ENCODE measurements around the gene SMTNL1. TPM values are rescaled to one million over a fixed set of nuclear protein-coding genes. Genes with fewer than 3 reads are reported as not detected.

Gene SMTNL1
- total and polyA plus RNA-seq, 9 of the 15 experiments (the other 6 are each of a cell fraction or from before 2014, with no cell fraction given), result not detected

DNA sequence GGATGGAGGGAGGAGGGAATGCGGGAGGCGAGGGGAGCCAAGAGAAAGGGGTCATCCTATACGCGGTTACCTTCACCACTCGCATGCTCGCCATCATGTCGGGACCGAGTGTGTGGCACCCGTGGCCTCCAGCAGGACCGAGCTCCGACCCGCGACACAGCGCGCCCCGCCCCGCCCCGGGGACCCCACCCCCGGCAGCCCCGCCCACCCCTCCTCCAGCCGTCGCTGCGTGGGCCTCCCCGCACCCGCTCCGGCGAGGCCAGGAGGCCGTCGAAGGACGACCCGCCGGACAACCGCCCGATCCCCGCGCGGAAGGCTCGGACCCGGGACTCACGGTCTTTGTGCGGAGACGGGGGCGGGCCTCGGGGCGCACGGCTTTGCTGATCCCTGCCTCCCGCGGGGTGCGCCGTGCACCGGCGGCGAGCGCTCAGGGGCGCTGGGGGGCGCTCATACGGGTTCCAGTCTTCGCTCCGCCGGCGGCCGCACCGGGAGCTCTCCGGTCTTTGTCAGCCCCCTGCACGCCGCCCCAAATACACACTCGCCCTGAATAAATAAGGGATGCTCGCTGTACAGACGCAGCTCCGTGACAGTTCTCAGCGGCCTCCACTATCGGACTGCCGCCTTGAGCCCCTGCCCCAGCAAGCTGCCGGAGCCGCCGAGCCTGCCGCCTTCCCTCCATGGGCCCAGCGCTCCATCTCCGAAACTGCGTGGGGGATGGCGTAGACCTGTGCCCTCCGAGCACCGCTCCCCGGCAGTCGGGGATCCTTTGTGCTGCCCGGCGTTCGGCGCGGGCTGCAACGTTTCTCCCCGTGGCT lies 30.3 kb downstream of the SMTNL1 start, which contains the start of gene UBE2L6 (continued):
- TF ChIP-seq NCOR1 (IDR thresholded peaks at IDR 0.05) (no peak), ILF3 (IDR thresholded peaks at IDR 0.05; ENCODE audit: borderline replicate concordance) (no peak), HEY1 (CRISPR knock-in tag; IDR thresholded peaks at IDR 0.05; ENCODE audit: borderline replicate concordance) (no peak), BACH1 (tag; IDR thresholded peaks at IDR 0.05) (no peak), BMI1 (IDR thresholded peaks at IDR 0.05; ENCODE audit: low read length) (no peak), BRD4 (IDR thresholded peaks at IDR 0.05) (no peak), SMAD2 (IDR thresholded peaks at IDR 0.05; ENCODE audit: low read depth, low read length) (no peak), MAZ (CRISPR knock-in tag; conservative IDR thresholded peaks at IDR 0.05 in 1 of 2, IDR thresholded peaks at IDR 0.05 in 1 of 2) (peak; percentile 73 to 76; a peak in 3 of 4 replicates), ZNF239 (CRISPR knock-in tag; IDR thresholded peaks at IDR 0.05) (no peak), NCOA4 (IDR thresholded peaks at IDR 0.05; ENCODE audit: partially characterized antibody) (no peak), LARP7 (IDR thresholded peaks at IDR 0.05) (no peak), CC2D1A (IDR thresholded peaks at IDR 0.05) (no peak), KDM4B (IDR thresholded peaks at IDR 0.05; ENCODE audit: borderline replicate concordance in 2 of 2, low read depth in 1 of 2) (peak in 1 of 2 experiments; percentile 15; a peak in 1 of 4 replicates), NFE2L1 (tag; IDR thresholded peaks at IDR 0.05; ENCODE audit: borderline replicate concordance, low read depth) (no peak), SMARCA5 (IDR thresholded peaks at IDR 0.05) (peak; percentile 73; the same call in 1 of the 2 replicates), SAFB (IDR thresholded peaks at IDR 0.05; ENCODE audit: borderline replicate concordance, low read depth, low read length) (no peak), EGR1 (conservative IDR thresholded peaks at IDR 0.05) (peak; percentile 59), ZNF133 (CRISPR knock-in tag; IDR thresholded peaks at IDR 0.05) (no peak)
- TF ChIP-seq, protein P1, sequence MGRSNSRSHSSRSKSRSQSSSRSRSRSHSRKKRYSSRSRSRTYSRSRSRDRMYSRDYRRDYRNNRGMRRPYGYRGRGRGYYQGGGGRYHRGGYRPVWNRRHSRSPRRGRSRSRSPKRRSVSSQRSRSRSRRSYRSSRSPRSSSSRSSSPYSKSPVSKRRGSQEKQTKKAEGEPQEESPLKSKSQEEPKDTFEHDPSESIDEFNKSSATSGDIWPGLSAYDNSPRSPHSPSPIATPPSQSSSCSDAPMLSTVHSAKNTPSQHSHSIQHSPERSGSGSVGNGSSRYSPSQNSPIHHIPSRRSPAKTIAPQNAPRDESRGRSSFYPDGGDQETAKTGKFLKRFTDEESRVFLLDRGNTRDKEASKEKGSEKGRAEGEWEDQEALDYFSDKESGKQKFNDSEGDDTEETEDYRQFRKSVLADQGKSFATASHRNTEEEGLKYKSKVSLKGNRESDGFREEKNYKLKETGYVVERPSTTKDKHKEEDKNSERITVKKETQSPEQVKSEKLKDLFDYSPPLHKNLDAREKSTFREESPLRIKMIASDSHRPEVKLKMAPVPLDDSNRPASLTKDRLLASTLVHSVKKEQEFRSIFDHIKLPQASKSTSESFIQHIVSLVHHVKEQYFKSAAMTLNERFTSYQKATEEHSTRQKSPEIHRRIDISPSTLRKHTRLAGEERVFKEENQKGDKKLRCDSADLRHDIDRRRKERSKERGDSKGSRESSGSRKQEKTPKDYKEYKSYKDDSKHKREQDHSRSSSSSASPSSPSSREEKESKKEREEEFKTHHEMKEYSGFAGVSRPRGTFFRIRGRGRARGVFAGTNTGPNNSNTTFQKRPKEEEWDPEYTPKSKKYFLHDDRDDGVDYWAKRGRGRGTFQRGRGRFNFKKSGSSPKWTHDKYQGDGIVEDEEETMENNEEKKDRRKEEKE (IDR thresholded peaks at IDR 0.05; ENCODE audit: borderline replicate concordance in 1 of 2, control insufficient read depth in 1 of 2, low read depth in 2 of 2, low read length in 1 of 2), result no peak
- TF ChIP-seq, protein P2, sequence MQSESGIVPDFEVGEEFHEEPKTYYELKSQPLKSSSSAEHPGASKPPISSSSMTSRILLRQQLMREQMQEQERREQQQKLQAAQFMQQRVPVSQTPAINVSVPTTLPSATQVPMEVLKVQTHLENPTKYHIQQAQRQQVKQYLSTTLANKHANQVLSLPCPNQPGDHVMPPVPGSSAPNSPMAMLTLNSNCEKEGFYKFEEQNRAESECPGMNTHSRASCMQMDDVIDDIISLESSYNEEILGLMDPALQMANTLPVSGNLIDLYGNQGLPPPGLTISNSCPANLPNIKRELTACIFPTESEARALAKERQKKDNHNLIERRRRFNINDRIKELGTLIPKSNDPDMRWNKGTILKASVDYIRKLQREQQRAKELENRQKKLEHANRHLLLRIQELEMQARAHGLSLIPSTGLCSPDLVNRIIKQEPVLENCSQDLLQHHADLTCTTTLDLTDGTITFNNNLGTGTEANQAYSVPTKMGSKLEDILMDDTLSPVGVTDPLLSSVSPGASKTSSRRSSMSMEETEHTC (IDR thresholded peaks at IDR 0.05), result no peak
- TF ChIP-seq, protein P3, sequence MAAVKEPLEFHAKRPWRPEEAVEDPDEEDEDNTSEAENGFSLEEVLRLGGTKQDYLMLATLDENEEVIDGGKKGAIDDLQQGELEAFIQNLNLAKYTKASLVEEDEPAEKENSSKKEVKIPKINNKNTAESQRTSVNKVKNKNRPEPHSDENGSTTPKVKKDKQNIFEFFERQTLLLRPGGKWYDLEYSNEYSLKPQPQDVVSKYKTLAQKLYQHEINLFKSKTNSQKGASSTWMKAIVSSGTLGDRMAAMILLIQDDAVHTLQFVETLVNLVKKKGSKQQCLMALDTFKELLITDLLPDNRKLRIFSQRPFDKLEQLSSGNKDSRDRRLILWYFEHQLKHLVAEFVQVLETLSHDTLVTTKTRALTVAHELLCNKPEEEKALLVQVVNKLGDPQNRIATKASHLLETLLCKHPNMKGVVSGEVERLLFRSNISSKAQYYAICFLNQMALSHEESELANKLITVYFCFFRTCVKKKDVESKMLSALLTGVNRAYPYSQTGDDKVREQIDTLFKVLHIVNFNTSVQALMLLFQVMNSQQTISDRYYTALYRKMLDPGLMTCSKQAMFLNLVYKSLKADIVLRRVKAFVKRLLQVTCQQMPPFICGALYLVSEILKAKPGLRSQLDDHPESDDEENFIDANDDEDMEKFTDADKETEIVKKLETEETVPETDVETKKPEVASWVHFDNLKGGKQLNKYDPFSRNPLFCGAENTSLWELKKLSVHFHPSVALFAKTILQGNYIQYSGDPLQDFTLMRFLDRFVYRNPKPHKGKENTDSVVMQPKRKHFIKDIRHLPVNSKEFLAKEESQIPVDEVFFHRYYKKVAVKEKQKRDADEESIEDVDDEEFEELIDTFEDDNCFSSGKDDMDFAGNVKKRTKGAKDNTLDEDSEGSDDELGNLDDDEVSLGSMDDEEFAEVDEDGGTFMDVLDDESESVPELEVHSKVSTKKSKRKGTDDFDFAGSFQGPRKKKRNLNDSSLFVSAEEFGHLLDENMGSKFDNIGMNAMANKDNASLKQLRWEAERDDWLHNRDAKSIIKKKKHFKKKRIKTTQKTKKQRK (IDR thresholded peaks at IDR 0.05; ENCODE audit: borderline replicate concordance, low read depth, low read length), result no peak

All from K562 (cell line).